ENCODE measurements around the gene BCOR.

- TF ChIP-seq CTCF (conservative IDR thresholded peaks at IDR 0.05; ENCODE audit: low read length) (no peak), EZH2phosphoT487 (IDR thresholded peaks at IDR 0.05; ENCODE audit: borderline replicate concordance, low read depth, low read length) (no peak)
Observed at GRCh38 chrX:40078489-40079227, 19.1 kb downstream of the BCOR start.
